GM19238 (cell line): Measurements from ENCODE around the gene AHR.
A peak's percentile ranks its signal among the peaks of the same experiment; 100 is the strongest.

Experiments used
- DNase-seq: peaks from one replicate; pipeline ENCODE4 v3.0.0; 2011; ENCODE audit warnings: low spot score; ENCODE audit not compliant: insufficient read length

The AHR gene

GRCh38 chr7:17298102-17298839, at the start of gene AHR:
AHR (plus strand) TSS chr7:17298652; CDS start chr7:17299265, 613 bp downstream.
- peak; percentile 59 for DNase-seq

- no peak for DNase-seq
These were observed 44.6 kb upstream of the AHR start for GRCh38 chr7:17253885-17254284.

GRCh38 chr7:17255926-17256325, 42.5 kb upstream of the AHR start:
- DNase-seq: no peak

- no peak for DNase-seq
These were observed 42.1 kb upstream of the AHR start for GRCh38 chr7:17256375-17256774.

- no peak for DNase-seq
These were observed 31.9 kb upstream of the AHR start for GRCh38 chr7:17266565-17266964.

GRCh38 chr7:17269341-17270221, 28.9 kb upstream of the AHR start:
- DNase-seq: no peak

GRCh38 chr7:17274551-17275245, 23.8 kb upstream of the AHR start:
- DNase-seq: no peak

GRCh38 chr7:17275749-17276671, 22.4 kb upstream of the AHR start:
- no peak for DNase-seq

- DNase-seq: no peak
These were observed 19.4 kb upstream of the AHR start for GRCh38 chr7:17279061-17279460.

- no peak for DNase-seq
These were observed 9.3 kb upstream of the AHR start for GRCh38 chr7:17289074-17289645.

- no peak for DNase-seq
These were observed 5.6 kb upstream of the AHR start for GRCh38 chr7:17292843-17293242.

- no peak for DNase-seq
These were observed 5.0 kb upstream of the AHR start for GRCh38 chr7:17293481-17293880.

- no peak for DNase-seq
These were observed 1.2 kb upstream of the AHR start for GRCh38 chr7:17297243-17297642.

GRCh38 chr7:17298840-17299482, 509 bp downstream of the AHR start:
- peak; percentile 4 for DNase-seq

GRCh38 chr7:17299483-17299991, 1.1 kb downstream of the AHR start:
- no peak for DNase-seq

- no peak for DNase-seq
These were observed 1.6 kb downstream of the AHR start for GRCh38 chr7:17300012-17300411.

GRCh38 chr7:17300437-17300836, 2.0 kb downstream of the AHR start:
- no peak for DNase-seq

GRCh38 chr7:17301471-17302456, 3.3 kb downstream of the AHR start:
- DNase-seq: no peak
